NCI-H2171 (cell line): ENCODE data around the gene NOSTRIN.
"Not testable (repeated sequence)": the region's sequence is repeated elsewhere in the genome, so short reads cannot be mapped to it uniquely, and the experiment has no call there.

Experiments used
- DNase-seq: peaks from one replicate; lab custom pipeline; 2025; lab: John Stamatoyannopoulos, UW

Gene NOSTRIN

DNA sequence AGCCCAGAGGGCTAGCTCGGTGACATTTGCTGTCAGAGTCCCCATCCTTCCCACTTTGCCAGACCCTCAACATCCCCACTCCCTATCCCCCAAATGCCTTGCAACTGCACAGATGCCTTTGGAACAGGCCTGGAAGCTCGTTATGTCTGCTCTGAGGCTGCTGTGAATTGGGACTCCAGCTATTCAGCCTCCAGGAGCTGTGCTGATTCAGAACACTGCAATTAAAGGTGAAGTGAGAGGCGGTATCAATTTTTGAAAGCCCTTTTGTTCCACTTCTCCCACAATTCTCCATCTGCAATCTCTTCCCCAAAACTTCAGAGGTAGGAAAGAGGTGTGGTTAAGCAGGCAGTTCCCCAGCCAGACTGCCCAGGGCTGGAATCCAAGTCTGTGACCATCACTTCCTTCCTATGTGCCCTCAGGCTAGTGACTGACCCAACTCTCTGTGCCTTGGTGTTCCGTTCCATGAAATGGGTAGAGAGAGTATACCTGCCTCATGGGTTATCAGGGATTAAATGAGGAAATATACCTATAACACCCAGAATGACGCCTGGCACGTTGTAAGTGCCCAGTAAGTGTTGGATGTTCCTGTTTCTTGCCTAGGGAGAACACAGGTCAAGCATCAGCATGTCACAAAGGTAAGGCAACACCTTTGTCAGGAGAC is 17.5 kb downstream of the NOSTRIN start:
- no peak for DNase-seq

DNA sequence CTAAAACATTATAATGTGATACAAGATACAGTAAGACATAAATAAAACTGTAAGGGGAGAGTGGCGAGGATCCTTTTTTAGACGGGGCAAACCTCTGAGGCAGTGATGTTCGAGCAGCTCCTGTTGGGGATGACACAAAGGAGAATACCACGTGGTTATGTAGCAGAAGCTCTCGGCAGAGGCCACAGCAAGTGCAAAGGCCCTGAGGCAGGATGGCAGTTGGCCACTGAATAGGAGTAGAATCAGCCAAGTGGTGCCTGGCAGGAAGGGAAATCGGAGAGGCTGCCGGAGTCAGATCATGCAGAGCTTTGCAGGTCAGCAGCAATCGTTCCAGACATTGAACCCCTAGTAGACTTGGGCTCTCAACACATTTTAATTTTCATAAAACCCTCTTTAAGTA is 19.1 kb downstream of the NOSTRIN start:
- DNase-seq = no peak

DNA sequence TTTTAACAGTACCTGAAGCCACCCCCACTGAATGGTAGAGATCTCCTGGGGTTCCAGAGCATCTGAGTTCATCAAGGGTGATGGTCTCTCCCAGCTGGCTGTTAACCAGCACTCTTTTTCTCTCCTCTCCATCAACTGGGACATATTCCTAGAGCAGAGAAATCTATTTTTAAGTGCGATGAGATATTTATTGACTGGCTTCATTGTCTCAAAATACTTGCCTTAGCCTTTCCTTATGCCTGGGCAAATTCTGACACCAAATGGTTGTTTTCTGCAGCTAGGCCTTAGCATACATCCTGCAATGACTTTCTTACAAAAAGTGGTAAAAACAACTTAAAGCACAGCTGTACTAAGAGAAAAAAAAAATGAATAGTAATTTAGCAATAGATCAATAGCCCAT is 19.6 kb downstream of the NOSTRIN start:
- no peak for DNase-seq

DNA sequence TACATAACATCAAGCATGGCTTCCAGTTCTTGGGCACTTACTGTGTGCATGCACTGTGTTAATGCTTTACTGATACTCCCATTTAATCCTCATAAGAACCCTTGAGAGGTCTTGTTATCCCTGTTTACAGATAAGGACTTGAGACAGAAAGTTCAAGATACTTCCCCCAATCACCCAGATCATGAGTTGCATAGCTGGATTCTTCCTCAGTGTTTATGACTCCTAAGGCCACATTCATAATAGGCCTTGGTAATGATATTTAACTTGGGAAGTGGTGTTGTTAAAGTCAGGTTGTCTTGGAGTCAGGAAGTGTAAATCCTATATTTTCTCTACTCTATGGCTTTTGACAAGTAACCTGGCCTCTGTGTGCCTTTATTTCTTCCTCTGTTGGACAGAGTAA is 22.7 kb downstream of the NOSTRIN start:
- DNase-seq = no peak

DNA sequence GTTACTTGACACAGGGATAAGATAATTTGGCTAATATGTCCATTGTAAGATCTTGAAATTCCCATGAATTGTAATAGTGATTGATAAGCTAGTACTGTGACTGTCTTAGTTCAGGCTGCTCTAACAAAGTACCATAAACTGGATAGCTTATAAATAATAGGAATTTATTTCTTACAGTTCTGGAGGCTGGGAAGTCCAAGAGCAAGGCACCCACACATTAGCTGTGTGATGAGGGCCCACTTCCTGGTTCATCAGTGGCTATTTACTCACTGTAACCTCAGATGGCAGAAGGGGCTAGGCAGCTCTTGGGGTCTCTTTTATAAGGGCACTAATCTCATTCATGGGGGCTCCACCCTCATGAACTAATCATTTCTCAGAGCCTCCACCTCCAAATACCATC is 28.5 kb downstream of the NOSTRIN start:
- DNase-seq = no peak

DNA sequence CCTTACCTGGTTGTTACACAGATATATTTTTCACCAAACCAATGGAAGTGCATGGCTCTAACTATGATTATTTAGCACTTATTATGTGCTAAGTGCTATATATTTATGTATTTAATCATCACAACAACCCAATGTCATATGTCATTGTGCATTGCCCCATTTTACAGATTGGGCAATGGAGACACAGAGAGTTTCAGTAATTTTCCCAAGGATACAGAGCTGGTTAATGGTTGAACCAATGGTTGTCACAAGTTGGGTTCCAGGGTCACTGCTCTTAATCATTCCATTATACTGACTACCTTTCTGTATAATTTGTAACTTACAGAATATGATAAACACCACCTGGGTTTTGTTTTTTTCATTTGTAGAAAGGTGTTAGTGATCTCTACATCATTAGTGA is 29.2 kb downstream of the NOSTRIN start:
- no peak for DNase-seq

DNA sequence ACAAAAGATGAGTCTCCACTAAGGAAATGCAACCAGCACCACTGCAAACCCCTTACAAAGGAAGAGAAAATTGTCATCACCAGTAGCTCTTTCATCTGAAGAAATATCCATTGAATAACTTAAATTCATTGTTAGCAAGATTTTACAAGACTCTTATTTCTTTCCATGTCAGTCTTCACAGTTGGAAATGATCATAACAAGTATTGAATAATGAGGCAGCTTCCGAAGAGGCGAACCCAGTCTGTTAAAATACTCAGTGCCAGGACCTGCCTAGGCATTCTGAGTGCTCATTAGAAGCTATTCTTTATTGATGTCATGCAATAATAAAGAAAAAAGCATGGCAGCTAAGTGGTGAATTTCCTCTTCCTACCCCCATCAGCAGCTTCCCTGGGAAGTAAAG is 33.5 kb downstream of the NOSTRIN start:
- no peak for DNase-seq

DNA sequence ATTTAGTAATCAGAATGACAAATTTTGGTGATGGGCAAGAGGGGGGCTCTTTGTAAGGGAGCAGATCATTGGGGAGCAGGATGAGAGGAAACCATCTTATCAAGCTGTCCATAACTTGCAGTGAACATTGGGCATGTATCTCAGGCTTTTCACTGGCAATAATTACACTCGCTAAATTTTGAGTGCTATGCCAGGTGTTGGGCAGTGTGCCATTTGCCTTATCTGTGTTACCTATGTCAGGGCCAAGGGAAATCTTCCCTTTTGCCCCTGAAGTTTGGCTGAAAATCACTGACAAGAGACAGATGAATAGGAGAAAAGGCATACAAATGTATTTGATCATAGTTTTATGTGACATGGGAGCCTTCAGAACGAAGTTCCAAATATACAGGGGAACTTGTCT is 39.0 kb downstream of the NOSTRIN start:
- DNase-seq = no peak

DNA sequence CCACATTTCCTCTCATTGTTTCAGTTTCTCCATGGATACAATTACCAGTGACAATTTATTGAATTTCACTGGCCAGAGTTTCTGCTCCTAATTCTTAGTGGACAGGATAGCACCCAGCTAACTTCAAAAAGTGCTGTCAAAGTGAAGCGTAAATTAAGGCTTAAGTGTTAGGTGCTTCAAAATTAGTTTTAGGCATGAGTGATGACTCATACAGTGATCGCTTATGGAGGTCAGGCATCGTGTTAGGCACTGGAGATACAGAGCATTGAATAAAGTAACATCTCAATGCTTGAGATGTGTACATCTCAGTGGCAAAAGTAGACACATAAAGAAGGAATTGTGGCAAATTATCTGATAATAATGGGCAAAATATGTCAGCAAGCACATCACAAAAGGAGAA is 40.8 kb downstream of the NOSTRIN start:
- no peak for DNase-seq

DNA sequence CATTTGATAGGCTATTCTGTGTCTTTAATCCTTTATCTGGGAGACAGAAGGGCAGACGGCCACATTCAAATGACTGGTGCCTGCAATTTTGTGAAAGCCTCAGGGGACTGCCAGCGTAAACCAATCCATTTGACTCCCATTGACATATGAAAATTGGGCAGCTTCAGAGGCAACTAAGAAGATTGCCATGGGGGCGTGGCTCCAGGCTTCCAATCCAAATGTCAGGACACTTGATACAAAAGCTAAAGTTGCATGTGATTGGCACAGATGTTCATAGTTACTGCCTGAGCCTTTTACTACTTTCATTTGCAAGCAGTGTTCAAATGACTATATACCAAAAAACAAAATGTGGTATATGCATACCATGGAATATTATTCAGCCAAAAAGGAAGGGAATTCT is 45.8 kb downstream of the NOSTRIN start:
- DNase-seq = peak; percentile 87

DNA sequence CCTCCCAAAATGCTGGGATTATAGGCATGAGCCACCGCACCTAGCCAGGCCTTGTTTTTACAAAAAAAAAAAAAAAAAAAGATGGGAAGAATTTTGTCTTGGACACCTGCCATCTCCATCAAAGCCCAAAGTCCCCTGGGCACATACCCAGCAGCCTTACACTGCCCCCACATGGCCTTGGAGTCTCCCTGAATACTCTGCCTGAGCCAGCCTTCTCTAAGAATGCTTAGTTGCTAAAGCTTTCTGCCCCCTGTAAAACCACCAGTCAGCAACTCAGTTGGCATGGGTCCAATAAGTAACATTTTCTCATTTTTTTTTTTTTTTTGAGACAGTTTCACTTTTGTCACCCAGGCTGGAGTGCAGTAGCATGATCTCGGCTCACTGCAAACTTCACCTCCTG is 47.2 kb downstream of the NOSTRIN start:
- DNase-seq = peak; percentile 83

DNA sequence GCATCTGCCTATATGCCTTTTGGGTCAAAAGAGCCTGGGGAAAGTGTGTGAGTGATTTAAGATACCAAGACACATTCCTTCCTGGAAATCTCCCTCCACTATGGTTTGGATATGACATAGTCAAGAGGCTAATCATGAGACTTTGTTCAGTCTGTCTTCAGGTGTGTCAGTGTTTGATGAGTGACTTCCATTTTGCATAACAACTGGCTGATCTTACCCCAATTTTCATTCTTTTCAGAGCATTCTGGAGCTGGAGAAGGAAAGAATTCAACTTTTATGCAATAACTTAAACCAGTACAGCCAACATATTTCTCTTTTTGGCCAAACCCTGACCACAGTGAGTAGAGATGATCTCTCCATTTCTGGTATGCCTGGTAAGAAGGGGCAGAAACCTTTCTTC is 48.4 kb downstream of the NOSTRIN start:
- no peak for DNase-seq

DNA sequence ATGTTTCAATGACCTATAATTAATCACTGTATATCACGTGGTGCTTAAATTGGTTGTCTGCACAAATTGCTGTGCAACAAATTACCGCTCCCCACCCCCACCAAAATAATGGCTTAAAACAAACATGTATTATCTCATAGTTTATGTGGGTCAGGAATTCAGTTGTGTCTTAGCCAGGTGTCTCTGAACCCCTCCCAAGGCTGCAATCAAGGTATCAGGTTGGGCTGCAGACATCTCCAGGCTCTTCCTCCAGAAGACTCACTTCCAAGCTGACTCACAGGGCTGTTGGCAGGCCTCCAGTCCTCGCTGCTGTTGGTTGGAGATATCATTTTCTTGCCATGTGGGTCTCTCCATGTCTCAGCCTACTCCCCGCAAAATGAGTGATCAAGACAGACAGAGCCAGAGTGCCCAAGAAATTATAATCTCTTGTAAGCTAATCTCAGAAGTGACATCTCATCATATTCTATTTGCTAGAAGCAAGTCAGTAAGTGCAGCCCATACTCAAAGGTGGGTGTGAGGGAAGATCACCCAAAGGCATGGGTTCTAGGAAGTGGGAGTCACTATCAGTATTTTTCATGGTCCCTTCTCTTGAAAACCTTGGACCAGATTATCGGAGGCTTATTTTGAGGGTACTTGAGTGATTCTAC is 49.4 kb downstream of the NOSTRIN start:
- DNase-seq = peak; percentile 56

DNA sequence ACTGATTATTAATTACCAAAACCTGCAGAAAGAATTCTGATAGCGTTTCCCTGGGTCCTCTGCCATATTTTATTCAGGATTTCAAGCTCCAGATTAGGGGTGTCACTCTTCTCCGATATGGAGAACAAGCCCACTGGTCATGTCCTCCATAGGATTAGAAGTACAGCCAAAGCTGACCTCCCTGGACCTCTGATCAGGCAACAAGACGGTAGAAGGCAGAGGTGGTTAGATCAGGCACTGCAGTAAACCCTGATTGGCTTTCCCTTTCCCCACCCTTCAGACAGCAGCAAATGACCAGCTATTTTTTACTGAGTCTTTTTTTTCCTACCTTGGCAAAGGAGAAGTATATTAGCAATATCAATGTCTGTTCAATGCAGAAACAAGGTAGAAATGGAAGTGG is 50.0 kb downstream of the NOSTRIN start:
- DNase-seq = no peak

DNA sequence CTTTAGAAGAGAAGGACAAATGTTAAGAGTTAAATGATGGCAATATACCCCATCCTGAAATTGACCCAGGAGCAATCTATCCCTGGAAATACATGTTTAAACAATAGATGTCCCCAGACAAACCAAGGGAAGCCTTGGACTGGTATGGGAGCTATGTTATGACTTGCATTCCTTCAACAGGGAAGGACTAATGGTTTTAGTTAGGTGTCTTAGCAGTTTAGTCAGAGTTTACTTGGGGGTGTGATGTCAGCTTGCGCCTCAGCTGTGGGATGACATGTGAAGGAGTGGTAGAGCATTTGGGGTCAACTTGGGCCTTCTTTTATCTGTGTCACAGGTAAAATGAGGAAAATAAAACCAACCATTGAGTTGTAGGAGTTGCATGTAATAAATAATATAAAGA is 51.0 kb downstream of the NOSTRIN start:
- no peak for DNase-seq

DNA sequence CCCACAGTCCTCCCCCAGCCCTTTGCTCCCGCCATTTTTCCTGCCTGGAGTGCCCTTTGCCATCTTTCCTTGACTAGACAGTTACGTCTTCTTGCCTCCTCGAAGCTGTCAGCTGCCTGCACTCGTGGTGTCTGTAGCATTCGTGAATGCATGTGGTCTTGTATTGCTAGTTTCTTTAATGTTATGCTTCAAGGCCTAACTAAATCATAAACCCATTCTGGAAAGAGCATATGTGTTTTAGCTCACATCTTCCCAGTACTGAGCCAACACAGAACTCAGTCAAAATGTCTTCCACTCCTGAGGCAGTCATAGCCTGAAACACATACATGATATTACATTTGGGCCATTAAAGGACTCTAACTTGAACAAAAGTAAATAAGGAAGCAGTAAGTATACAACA is 52.2 kb downstream of the NOSTRIN start:
- DNase-seq = no peak

DNA sequence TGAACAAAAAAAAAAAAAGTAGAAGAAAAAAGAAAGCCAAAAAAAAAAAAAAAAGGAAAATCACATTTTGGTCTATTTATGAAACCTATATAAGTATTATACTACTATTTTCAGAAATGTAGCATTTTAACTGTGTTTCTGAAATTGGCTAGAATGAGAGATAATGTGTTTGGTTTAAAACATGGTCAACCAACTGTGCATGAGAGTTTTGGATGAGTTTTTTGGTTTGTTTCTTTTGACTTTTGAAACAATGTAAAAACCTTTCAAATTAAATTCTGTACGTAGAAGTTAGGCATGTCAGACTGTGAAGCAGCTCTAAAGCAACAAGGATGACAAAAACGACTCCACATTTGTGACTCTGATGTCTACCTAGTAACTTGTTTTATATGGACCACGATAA is 53.2 kb downstream of the NOSTRIN start:
- DNase-seq = no peak

DNA sequence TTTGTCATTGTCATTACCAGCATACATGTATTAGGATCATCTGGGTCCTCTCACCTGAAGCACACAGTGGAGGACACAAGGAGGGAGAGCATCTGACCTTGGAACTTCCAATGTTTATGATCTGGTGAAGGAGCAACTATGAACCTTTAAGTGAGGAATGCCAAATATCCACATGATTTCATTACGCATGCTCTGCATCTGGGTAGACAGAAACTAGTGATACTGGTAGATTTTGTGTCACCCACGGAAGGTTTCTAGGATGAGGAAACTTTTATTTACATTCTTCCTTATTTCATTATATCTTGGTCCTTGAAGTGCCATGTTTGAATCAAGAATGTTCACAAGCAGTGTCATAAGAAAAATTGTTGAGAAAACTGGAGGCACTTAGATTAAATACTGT is 55.7 kb downstream of the NOSTRIN start:
- no peak for DNase-seq

DNA sequence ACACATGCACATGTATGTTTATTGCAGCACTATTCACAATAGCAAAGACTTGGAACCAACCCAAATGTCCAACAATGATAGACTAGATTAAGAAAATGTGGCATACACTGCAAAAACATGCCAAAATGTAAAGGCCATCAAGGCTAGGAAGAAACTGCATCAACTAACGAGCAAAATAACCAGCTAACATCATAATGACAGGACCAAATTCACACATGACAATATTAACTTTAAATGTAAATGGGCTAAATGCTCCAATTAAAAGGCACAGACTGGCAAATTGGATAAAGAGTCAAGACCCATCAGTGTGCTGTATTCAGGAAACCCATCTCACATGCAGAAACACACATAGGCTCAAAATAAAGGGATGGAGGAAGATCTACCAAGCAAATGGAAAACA is 64.7 kb downstream of the NOSTRIN start:
- DNase-seq = not testable (repeated sequence)

DNA sequence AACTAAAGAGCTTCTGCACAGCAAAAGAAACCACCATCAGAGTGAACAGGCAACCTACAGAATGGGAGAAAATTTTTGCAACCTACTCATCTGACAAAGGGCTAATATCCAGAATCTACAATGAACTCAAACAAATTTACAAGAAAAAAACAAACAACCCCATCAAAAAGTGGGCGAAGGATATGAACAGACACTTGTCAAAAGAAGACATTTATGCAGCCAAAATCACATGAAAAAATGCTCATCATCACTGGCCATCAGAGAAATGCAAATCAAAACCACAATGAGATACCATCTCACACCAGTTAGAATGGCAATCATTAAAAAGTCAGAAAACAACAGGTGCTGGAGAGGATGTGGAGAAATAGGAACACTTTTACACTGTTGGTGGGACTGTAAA is 67.9 kb downstream of the NOSTRIN start:
- not testable (repeated sequence) for DNase-seq

DNA sequence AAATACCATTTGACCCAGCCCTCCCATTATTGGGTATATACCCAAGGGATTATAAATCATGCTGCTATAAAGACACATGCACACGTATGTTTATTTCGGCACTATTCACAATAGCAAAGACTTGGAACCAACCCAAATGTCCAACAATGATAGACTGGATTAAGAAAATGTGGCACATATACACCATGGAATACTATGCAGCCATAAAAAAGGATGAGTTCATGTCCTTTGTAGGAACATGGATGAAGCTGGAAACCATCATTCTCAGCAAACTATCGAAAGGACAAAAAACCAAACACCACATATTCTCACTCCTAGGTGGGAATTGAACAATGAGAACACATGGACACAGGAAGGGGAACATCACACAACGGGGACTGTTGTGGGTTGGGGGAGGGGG is 68.4 kb downstream of the NOSTRIN start:
- DNase-seq = not testable (repeated sequence)

DNA sequence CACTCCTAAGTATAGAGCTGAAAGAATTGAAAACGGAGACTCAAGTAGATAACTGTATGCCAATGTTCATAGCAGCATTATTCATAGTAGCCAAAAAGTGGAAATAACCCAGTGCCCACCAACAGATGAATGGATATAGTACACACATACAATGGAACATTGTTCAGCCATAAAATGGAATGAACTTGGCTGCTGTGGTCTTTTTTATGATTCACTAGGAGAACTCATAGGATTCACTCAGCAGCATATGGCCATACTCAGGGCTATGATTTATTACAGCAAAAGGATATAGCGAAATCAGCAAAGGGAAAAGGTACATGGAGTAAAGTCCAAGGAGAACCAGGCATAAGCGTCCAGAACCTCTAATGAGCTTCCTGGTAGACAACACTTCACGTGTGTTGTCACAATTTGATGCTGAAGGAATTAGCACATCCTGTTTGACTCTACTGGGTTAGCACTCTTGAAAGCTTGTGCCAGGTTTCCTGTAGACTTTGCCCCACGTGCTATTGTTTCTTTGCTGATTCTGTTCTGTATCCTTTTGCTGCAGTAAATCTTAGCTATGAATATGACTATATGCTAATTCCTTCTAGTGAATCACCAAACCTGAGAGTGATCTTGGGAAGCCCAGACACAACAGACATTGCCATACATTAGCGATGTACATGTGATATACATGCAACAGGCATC is 72.1 kb downstream of the NOSTRIN start:
- no peak for DNase-seq

DNA sequence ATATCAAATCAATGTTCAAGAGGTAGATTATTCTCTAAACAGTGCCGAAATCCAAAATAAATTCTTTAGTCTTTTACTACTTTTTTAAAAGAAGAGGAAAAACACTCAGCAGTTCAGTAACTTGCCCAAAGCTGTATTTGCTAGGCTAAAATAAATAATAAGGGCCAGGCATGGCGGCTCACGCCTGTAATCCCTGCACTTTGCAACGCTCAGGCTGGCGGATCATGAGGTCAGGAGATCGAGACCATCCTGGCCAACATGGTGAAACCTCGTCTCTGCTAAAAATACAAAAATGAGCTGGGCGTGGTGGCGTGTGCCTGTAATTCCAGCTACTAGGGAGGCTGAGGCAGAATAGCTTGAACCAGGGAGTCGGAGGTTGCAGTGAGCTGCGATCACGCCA is 79.7 kb downstream of the NOSTRIN start:
- DNase-seq = not testable (repeated sequence)

DNA sequence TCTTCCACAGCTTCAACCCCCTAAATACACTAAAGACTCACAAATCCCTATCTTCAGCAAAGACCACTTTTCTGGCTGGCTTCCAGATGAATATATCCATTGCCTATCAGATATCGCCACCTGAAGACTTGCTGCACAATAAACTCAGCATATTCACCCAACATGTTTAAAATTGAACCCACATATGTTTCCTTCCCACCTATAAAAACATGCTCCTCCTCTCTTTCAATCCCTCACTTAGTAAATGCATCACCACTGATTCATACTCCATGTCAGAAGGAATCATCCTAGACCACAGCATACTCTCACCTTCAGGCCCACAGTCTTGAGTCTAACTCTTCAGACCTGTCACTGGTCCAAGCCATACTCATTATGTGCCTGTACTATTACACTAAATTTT is 82.5 kb downstream of the NOSTRIN start:
- no peak for DNase-seq
